ENCODE results near the gene CLDN9.

CLDN9 gene

GRCh38 chr16:2968738-2969544, 43.8 kb upstream of the CLDN9 start, which contains the start of gene PAQR4:
Gene PAQR4 (plus strand): TSS chr16:2969348. CDS start chr16:2969675, 327 bp downstream.
- no peaks in the 10 kb centered on the region for H4K20me1 ChIP-seq (ENCODE audit: insufficient read depth, low read length)

DNA sequence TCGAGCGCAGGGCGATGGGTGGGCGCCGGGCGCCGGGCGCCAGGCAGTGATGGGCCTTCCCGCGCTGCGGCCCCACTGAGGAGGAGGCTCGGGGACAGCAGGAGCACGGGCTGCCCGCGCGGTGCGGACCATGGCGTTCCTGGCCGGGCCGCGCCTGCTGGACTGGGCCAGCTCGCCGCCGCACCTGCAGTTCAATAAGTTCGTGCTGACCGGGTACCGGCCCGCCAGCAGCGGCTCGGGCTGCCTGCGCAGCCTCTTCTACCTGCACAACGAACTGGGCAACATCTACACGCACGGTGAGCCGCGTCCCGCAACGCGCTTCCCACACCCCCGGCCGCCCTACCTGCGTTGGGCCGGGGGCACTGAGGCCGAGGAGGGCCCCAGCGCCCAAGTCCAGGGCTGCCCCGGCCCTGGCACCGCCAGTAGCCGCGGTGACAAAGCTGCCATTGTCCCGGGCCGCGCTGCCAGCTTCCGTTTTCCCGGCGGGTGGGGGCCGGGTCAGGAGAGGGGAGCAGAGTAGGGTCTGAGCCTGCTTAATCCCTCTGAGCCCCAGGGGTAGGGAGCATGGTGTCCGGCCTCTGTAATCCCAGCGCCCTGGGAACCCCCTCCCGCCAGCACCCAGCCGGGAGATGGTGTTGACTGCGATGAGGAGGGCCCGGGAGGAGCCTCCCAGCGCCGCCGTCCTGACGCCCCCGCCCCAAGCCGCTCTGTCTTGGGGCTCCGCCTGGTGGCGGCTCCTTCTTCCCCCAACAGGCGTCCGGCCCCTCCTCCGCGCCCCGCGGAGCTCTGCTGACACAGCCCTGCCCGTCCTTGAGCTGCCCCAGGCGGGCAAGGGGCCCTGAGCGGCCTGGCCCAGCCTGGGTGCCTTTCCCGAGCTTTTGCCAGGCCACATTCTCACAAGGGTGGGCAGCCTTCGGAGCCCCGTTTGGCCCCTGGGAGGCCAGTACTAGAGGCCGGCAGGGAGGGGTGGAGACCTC, 42.9 kb upstream of the CLDN9 start:
- H3K4me3 ChIP-seq (ENCODE audit: low read length) = peak overlapping the region; percentile 100
- H3K27me3 ChIP-seq (replicated peaks; ENCODE audit: insufficient read depth, low read length) = peaks cover under 1% of the 10 kb centered on the region
- H3K9me2 ChIP-seq (replicated peaks; ENCODE audit: insufficient read depth, low read length) = no peaks in the 10 kb centered on the region
- H4K20me1 ChIP-seq (ENCODE audit: insufficient read depth, low read length) = no peaks in the 10 kb centered on the region
- no peak for TF ChIP-seq EZH2 (optimal IDR thresholded peaks at IDR 0.05; ENCODE audit: low read depth, low read length)
- TF ChIP-seq CTCF (IDR thresholded peaks at IDR 0.05; ENCODE audit: low read length) = peak; percentile 57
- peaks cover 33% of the 10 kb centered on the region for H3K79me2 ChIP-seq (ENCODE audit: low read length)
- H3F3A ChIP-seq (ENCODE audit: insufficient read depth, low read length) = peaks cover 20% of the 10 kb centered on the region; the same call in 1 of the 2 replicates
- DNase-seq = peak; percentile 89
- H3K4me2 ChIP-seq (ENCODE audit: low read depth, low read length) = peak overlapping the region; percentile 86
- peaks cover 13% of the 10 kb centered on the region for H3K4me1 ChIP-seq (ENCODE audit: low read length)
- no peaks in the 10 kb centered on the region; the same call in 1 of the 2 replicates for H3K36me3 ChIP-seq (replicated peaks; ENCODE audit: insufficient read depth, low read length)
- H3K9me3 ChIP-seq (replicated peaks; ENCODE audit: insufficient read depth, low read length) = no peaks in the 10 kb centered on the region
- H2AFZ ChIP-seq (ENCODE audit: low read length) = peak overlapping the region; percentile 67
- peak overlapping the region; percentile 94 for H3K9ac ChIP-seq (ENCODE audit: low read length)
- peak overlapping the region; percentile 66 for H3K27ac ChIP-seq (ENCODE audit: low read length)

More at GRCh38 chr16:2968738-2969544, 43.8 kb upstream of the CLDN9 start, which contains the start of gene PAQR4:
- H3K36me3 ChIP-seq (replicated peaks; ENCODE audit: insufficient read depth, low read length) = no peaks in the 10 kb centered on the region; the same call in 1 of the 2 replicates
- H3K79me2 ChIP-seq (ENCODE audit: low read length) = peaks cover 33% of the 10 kb centered on the region
- peaks cover 13% of the 10 kb centered on the region for H3K4me1 ChIP-seq (ENCODE audit: low read length)
- peak within 1 kb of the TSS; percentile 66 for H3K27ac ChIP-seq (ENCODE audit: low read length)
- H3K9me2 ChIP-seq (replicated peaks; ENCODE audit: insufficient read depth, low read length) = no peaks in the 10 kb centered on the region
- H3F3A ChIP-seq (ENCODE audit: insufficient read depth, low read length) = peaks cover 20% of the 10 kb centered on the region; the same call in 1 of the 2 replicates
- peak within 1 kb of the TSS; percentile 94 for H3K9ac ChIP-seq (ENCODE audit: low read length)
- peak within 1 kb of the TSS; percentile 100 for H3K4me3 ChIP-seq (ENCODE audit: low read length)
- TF ChIP-seq EZH2 (optimal IDR thresholded peaks at IDR 0.05; ENCODE audit: low read depth, low read length) = no peak
- no peak for TF ChIP-seq CTCF (IDR thresholded peaks at IDR 0.05; ENCODE audit: low read length)
- TF ChIP-seq EZH2phosphoT487 (IDR thresholded peaks at IDR 0.05; ENCODE audit: low read length) = no peak
- H3K27me3 ChIP-seq (replicated peaks; ENCODE audit: insufficient read depth, low read length) = peaks cover 10% of the 10 kb centered on the region
- DNase-seq = peak; percentile 93
- peak within 1 kb of the TSS; percentile 67 for H2AFZ ChIP-seq (ENCODE audit: low read length)
- H3K9me3 ChIP-seq (replicated peaks; ENCODE audit: insufficient read depth, low read length) = no peaks in the 10 kb centered on the region
- peak within 1 kb of the TSS; percentile 97 for H3K4me2 ChIP-seq (ENCODE audit: low read depth, low read length)

DNA sequence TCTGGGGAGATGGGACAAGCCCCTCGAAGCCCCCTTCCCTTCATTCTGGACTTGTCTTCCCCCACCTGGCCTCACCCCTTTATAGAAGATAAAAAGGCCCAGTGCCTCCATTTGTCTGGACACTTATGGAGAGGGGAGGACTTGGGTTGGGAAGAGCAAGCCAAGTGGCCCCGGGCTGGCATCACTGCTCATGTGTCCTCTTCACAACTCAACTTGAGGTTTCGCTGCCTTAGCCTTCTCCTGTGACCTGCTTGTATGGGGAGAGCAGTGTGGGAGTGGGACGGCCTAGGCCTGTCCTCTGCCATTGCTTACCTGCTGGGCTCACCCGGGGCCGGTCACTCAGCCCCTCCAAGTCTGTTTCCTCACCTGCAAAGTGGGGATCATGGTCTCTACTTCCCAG, 42.2 kb upstream of the CLDN9 start:
- Histone ChIP-seq H3F3A (ENCODE audit: insufficient read depth, low read length) (peaks cover 20% of the 10 kb centered on the region; the same call in 1 of the 2 replicates), H3K79me2 (ENCODE audit: low read length) (peaks cover 33% of the 10 kb centered on the region), H3K4me3 (ENCODE audit: low read length) (peak overlapping the region; percentile 100), H3K27me3 (replicated peaks; ENCODE audit: insufficient read depth, low read length) (no peaks in the 10 kb centered on the region), H3K9me2 (replicated peaks; ENCODE audit: insufficient read depth, low read length) (no peaks in the 10 kb centered on the region), H3K36me3 (replicated peaks; ENCODE audit: insufficient read depth, low read length) (no peaks in the 10 kb centered on the region; the same call in 1 of the 2 replicates), H3K9me3 (replicated peaks; ENCODE audit: insufficient read depth, low read length) (no peaks in the 10 kb centered on the region), H4K20me1 (ENCODE audit: insufficient read depth, low read length) (no peaks in the 10 kb centered on the region), H3K27ac (ENCODE audit: low read length) (peak overlapping the region; percentile 66; the same call in 1 of the 2 replicates), H2AFZ (ENCODE audit: low read length) (peak overlapping the region; percentile 40; the same call in 1 of the 2 replicates), H3K9ac (ENCODE audit: low read length) (peak overlapping the region; percentile 94), H3K4me2 (ENCODE audit: low read depth, low read length) (peak overlapping the region; percentile 86), H3K4me1 (ENCODE audit: low read length) (peaks cover 13% of the 10 kb centered on the region)
- no peak for DNase-seq
- TF ChIP-seq EZH2 (optimal IDR thresholded peaks at IDR 0.05; ENCODE audit: low read depth, low read length) (no peak), EZH2phosphoT487 (IDR thresholded peaks at IDR 0.05; ENCODE audit: low read length) (no peak), CTCF (IDR thresholded peaks at IDR 0.05; ENCODE audit: low read length) (no peak)

Data from MM.1S (cell line).